Measurements from ENCODE around the gene L3HYPDH.

Gene L3HYPDH

GRCh38 chr14:59435101-59435500 is 49.1 kb downstream of the L3HYPDH start:
- Histone ChIP-seq H3K27ac (replicated peaks) (no peak overlapping the region), H3K4me3 (replicated peaks; ENCODE audit: insufficient read depth, low read length) (no peak overlapping the region), H3K27me3 (ENCODE audit: insufficient read depth, poor library complexity, severe bottlenecking) (no peaks in the 10 kb centered on the region)
- no peak for DNase-seq (ENCODE audit: low read depth in 1 of 2, low spot score in 1 of 2)
- no peak for TF ChIP-seq CTCF (IDR thresholded peaks at IDR 0.05; ENCODE audit: insufficient read depth, low read length)
- no peak for TF ChIP-seq GABPA (IDR thresholded peaks at IDR 0.05; ENCODE audit: low read depth)
- no peak for TF ChIP-seq SPI1 (IDR thresholded peaks at IDR 0.05; ENCODE audit: borderline replicate concordance, low read depth)
- TF ChIP-seq REST (IDR thresholded peaks at IDR 0.05; ENCODE audit: insufficient replicate concordance, low read depth) = no peak
- no peak for TF ChIP-seq POLR2AphosphoS5 (IDR thresholded peaks at IDR 0.05; ENCODE audit: low read depth)

GRCh38 chr14:59429790-59430189 is 54.4 kb downstream of the L3HYPDH start:
- Histone ChIP-seq H3K4me3 (replicated peaks; ENCODE audit: insufficient read depth, low read length) (no peak overlapping the region), H3K27ac (replicated peaks) (no peak overlapping the region), H3K27me3 (ENCODE audit: insufficient read depth, poor library complexity, severe bottlenecking) (no peaks in the 10 kb centered on the region)
- DNase-seq (ENCODE audit: low read depth in 1 of 2, low spot score in 1 of 2) = no peak
- TF ChIP-seq SPI1 (IDR thresholded peaks at IDR 0.05; ENCODE audit: borderline replicate concordance, low read depth) = no peak

- TF ChIP-seq GABPA (IDR thresholded peaks at IDR 0.05; ENCODE audit: low read depth) = no peak
- TF ChIP-seq CTCF (IDR thresholded peaks at IDR 0.05; ENCODE audit: insufficient read depth, low read length) = no peak
- no peak for TF ChIP-seq SPI1 (IDR thresholded peaks at IDR 0.05; ENCODE audit: borderline replicate concordance, low read depth)
- TF ChIP-seq REST (IDR thresholded peaks at IDR 0.05; ENCODE audit: insufficient replicate concordance, low read depth) = no peak
- TF ChIP-seq POLR2AphosphoS5 (IDR thresholded peaks at IDR 0.05; ENCODE audit: low read depth) = no peak
- Histone ChIP-seq H3K27me3 (ENCODE audit: insufficient read depth, poor library complexity, severe bottlenecking) (no peaks in the 10 kb centered on the region), H3K27ac (replicated peaks) (no peak overlapping the region), H3K4me3 (replicated peaks; ENCODE audit: insufficient read depth, low read length) (no peak overlapping the region)
- DNase-seq (ENCODE audit: low read depth in 1 of 2, low spot score in 1 of 2) = no peak
Measured at GRCh38 chr14:59428581-59429012, 55.6 kb downstream of the L3HYPDH start.

GRCh38 chr14:59427653-59428580 is 56.3 kb downstream of the L3HYPDH start:
- Histone ChIP-seq H3K4me3 (replicated peaks; ENCODE audit: insufficient read depth, low read length) (no peak overlapping the region), H3K27ac (replicated peaks) (no peak overlapping the region), H3K27me3 (ENCODE audit: insufficient read depth, poor library complexity, severe bottlenecking) (no peaks in the 10 kb centered on the region)
- DNase-seq (ENCODE audit: low read depth in 1 of 2, low spot score in 1 of 2) = no peak
- TF ChIP-seq POLR2AphosphoS5 (IDR thresholded peaks at IDR 0.05; ENCODE audit: low read depth) = no peak
- TF ChIP-seq CTCF (IDR thresholded peaks at IDR 0.05; ENCODE audit: insufficient read depth, low read length) = no peak
- no peak for TF ChIP-seq GABPA (IDR thresholded peaks at IDR 0.05; ENCODE audit: low read depth)
- no peak for TF ChIP-seq SPI1 (IDR thresholded peaks at IDR 0.05; ENCODE audit: borderline replicate concordance, low read depth)
- no peak for TF ChIP-seq REST (IDR thresholded peaks at IDR 0.05; ENCODE audit: insufficient replicate concordance, low read depth)

Data from HL-60 (cell line).